GM12873 (cell line): ENCODE data around the gene BCAS1.

ENCODE experiments used
- TF ChIP-seq, protein P1 (sequence below): IDR thresholded peaks from 2 replicates; pipeline ENCODE4 v1.5.1; 2012; ENCODE audit warnings: low read depth, mild to moderate bottlenecking, moderate library complexity, low read length, control low read depth; ENCODE audit not compliant: insufficient read depth; ENCODE audit errors: missing control alignments

The BCAS1 gene

GRCh38 chr20:54004445-54004844 lies 65.9 kb downstream of the BCAS1 start:
- TF ChIP-seq, protein P1, sequence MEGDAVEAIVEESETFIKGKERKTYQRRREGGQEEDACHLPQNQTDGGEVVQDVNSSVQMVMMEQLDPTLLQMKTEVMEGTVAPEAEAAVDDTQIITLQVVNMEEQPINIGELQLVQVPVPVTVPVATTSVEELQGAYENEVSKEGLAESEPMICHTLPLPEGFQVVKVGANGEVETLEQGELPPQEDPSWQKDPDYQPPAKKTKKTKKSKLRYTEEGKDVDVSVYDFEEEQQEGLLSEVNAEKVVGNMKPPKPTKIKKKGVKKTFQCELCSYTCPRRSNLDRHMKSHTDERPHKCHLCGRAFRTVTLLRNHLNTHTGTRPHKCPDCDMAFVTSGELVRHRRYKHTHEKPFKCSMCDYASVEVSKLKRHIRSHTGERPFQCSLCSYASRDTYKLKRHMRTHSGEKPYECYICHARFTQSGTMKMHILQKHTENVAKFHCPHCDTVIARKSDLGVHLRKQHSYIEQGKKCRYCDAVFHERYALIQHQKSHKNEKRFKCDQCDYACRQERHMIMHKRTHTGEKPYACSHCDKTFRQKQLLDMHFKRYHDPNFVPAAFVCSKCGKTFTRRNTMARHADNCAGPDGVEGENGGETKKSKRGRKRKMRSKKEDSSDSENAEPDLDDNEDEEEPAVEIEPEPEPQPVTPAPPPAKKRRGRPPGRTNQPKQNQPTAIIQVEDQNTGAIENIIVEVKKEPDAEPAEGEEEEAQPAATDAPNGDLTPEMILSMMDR = no peak

DNA sequence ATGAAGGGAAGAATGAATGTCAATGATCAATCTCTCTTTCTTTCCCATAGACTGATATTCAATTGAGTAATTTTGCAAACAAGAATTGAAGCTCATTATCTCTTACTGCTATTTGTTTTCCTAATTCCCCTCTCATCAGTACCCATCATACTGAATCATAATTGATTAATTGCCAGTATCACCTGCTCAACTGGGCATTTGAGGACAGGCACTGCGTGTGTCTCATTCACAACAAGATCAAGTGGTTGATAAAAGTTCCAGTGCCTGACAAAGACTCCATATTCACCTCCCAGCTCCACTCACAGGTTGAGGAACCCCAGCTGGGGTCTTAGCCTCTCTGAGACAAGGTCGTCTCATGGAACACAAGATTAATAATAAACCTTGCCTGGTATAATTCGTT lies 67.7 kb downstream of the BCAS1 start:
- TF ChIP-seq, protein P1 = no peak

GRCh38 chr20:54002056-54002575 lies 68.3 kb downstream of the BCAS1 start:
- TF ChIP-seq, protein P1 = no peak

DNA sequence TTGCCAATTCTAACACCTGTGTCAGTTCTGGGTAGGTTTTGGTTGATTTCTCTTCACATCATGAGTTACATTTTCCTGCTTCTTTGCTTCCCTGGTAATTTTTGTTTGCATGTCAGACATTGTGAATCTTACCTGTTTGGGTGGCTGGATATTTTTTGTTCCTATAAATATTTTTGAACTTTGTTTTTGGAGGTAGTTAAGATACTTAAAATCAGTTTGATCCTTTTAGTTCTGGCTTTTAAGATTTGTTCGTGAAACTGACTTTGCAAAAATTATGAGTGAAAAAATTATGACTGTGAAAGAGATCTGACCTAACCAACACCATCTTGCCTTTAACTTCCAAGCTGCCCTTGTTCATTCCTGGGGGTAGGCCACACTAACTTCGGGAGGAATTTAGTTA lies 69.5 kb downstream of the BCAS1 start:
- TF ChIP-seq, protein P1 = no peak

- TF ChIP-seq, protein P1 = no peak
These were observed 70.1 kb downstream of the BCAS1 start for GRCh38 chr20:54000262-54000661.

DNA sequence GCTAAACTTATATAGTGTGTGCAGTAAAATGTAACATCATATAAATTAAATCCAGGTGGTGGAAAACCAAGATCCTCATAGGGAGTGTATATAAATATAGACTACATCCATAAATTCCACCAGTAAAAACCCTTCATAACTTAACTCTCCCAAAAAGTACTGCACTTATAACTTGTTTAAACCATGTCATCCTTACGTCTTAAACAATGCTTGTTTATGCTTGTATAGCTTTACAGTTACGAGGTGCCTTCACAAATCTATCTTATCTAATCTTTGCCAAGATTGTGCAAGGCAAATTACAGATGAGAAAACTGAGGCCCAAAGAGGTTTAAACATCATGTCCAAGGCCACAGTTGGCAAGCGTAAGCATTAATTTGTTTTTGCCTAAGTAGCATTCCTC lies 71.3 kb downstream of the BCAS1 start:
- TF ChIP-seq, protein P1 = no peak

DNA sequence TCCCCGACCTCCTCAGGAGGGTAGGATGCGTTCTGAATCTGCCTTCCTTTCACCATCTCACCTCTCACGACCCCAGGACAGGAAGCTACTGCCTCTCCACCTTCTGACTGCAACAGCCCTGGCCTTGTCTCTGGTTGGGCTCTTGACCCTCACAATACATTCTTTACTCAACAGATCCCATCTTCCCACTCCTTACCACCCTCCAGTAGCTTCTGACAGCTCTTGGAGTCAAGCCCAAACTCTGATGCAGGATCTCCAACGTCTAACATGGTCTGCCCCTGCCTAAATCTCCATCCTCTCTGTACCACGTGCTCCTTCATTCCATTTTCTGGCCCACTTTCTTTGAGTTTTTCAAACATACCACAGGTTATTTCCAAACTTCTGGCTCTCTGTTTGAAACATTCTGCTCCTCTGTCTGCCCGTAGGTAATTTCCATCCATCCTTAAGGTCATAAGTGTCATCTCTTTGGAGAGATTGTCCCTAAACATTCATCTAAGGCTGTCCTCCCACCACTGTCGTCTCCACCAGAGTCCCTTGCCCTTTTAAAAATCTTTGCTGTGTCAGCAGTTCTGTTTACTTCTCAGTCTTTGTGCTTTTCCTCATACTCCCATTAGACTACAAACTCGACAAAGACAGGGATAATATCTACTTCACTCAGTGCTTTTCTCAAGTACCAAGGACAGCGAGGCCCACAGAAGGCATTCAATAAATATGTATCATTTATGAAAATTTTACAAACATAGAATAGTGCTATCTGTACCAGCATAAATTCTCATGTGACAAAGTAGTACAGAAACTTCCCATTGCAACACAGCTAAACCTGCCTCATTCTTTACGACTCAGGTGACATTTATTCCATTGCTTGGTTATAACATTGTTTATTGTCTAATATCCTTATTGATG lies 73.6 kb downstream of the BCAS1 start:
- TF ChIP-seq, protein P1 = no peak
